NCI-H345 (cell line): ENCODE data around the gene TM4SF4.
A peak's percentile ranks its signal among the peaks of the same experiment; 100 is the strongest.

Experiments used
- DNase-seq: peaks from one replicate; lab custom pipeline; 2025; lab: John Stamatoyannopoulos, UW

Gene TM4SF4

GRCh38 chr3:149512073-149512782 is 37.7 kb downstream of the TM4SF4 start:
- peak; percentile 55 for DNase-seq

DNA sequence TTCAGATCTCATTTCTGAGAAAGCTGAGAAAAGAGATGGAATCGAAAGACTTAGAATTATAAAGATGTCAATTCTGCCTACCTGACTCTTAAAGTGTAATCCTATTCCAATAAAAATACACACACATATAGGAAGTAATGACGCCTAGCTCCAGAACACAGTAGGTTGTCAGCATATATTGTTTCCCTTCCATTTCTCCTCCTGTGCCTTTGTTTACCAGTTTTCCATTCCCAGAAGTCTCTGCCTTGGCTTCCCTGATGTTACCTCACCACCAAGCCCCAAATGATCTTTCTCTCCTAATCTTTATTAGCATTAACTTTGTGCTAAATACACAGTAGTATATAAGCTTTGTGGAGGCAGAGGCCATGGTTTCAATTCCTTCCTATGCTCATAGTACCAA is 40.0 kb downstream of the TM4SF4 start:
- no peak for DNase-seq

DNA sequence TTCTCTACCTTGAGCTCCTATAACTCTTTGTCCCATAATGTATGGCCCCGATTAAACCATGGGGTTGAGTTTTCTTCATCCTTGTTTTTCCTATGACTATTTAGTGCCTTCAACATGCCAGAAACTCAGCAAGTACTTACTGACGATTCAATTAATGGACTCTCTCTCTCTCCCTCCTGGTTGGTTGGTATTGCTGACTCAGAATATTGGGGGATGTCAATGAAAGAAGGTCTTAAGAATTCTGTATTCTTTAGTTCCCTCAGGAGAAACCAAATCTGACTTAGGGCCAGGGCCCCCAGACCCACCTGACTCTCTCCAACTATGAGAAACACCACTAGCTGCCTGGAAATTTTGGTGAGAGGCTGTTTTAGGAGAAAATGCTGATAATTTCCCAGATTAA is 40.8 kb downstream of the TM4SF4 start:
- DNase-seq = no peak

- no peak for DNase-seq
Measured at GRCh38 chr3:149516920-149517319, 42.4 kb downstream of the TM4SF4 start.

DNA sequence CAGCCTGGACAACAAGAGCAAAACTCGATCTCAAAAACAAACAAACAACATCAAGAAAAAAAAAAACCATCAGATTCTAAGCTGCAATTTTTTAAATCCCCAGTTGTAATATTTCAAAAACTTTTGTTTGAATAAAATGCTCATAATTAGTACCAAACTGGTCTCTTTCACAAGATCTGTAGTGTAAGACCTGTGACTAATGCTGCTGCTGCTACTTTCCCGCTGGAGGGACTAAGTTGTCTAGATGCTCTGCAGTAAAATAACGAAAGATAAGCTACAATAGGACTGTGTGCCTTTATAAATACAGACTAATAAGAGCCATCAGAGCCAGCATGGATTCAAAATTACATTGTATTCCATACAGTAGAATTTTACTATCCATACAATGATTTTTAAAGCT is 45.4 kb downstream of the TM4SF4 start:
- no peak for DNase-seq

GRCh38 chr3:149523512-149524299 is 49.2 kb downstream of the TM4SF4 start:
- no peak for DNase-seq

DNA sequence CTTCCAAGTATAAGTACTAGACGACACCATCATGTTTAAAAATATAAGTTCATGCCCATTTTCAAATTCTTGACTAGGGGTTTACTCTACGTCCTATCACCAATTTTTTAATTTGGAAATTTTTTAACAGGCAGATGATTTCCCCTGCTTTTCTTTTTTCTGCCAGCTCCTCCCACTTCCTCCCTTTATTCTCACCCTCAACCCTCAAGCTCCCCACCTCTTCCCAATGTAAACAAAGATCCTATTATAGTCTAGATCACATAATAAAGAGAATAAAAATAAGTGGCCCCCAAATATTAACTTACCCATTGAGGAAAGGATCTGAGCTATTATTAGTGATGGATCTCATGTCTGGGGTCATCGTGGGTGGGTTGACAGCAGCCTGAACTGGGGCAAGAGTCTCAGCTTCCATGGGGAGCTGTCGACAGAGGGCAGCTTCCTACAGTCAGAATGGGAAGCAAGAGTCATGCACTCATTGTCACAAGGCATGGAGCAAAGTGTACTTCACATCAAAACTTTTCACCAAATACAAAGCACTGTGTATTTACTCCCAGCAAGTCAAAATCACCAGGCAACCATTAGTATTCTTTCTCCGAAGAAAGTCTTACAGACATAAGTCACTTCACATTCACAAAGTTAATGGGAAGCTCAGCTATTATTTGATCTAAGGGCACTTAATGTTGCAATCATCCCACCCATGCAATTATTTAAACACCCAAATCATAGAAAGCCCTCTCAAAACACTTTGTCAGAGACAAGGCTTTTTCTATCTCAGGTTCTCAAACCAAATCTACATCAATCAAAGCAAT is 53.2 kb downstream of the TM4SF4 start:
- peak; percentile 12 for DNase-seq

DNA sequence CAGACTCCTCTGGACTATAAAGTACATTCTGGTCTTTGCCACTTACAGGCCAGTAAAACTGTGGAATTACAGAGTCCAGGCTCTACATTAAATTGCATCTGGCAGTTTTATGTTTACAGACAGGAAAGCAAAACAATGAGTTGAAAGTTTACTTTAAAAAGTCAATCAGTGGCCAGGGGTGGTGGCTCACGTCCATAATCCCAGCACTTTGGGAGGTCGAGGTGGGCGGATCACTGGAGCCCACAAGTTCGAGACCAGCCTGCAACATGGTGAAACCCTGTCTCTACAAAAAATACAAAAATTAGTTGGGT is 53.8 kb downstream of the TM4SF4 start:
- no peak for DNase-seq

- no peak for DNase-seq
Measured at GRCh38 chr3:149529099-149529498, 54.6 kb downstream of the TM4SF4 start.

DNA sequence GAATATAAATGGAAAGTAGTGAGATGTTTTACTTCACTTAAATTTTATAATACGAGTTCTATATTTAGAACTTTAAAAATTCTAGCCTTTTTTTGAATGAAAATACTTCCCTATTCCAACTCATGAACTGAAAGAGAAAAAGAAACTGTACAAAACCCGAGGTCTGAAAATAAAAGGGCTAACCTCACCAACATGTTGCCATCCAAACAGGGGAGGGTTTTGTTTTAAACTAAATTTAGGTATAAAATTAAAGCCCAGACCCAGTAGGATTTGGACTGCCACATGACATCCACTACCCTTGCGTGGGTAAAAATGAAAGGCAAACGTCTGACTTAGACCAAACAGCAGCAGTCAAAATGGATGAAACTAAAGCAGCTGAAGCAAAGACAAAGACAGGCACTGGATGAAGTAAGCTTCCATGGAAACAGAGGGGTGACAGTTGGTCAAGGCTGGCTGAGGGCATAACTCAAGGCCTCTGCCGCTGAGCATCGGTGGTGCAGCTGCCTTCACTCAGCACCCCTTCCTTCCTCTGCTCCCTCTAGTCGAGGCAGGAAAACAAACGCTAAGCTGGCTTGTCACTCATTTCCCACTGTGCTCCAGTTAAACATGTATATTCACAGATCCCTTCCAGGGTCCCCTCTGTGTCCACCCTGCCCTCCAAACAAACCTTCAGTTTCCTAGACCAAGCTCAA is 58.1 kb downstream of the TM4SF4 start:
- DNase-seq = no peak

DNA sequence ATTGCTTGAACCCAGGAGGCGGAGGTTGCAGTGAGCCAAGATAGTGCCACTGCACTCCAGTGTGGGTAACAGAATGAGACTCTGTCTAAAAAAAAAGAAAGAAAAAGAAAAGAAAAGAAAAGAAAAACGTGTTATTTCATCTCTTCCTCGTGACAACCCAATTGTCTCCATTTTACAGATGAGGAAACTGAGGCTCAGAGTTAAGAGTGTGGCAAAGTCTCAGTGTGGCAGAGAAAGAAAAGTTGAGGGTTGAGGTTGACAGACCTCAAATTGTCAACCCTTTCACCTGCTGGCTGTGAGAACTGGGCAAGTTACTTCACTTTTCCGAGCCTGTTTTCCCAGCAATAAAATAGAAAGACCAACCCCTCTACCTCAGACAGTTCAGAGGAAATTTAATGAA is 59.6 kb downstream of the TM4SF4 start:
- no peak for DNase-seq

DNA sequence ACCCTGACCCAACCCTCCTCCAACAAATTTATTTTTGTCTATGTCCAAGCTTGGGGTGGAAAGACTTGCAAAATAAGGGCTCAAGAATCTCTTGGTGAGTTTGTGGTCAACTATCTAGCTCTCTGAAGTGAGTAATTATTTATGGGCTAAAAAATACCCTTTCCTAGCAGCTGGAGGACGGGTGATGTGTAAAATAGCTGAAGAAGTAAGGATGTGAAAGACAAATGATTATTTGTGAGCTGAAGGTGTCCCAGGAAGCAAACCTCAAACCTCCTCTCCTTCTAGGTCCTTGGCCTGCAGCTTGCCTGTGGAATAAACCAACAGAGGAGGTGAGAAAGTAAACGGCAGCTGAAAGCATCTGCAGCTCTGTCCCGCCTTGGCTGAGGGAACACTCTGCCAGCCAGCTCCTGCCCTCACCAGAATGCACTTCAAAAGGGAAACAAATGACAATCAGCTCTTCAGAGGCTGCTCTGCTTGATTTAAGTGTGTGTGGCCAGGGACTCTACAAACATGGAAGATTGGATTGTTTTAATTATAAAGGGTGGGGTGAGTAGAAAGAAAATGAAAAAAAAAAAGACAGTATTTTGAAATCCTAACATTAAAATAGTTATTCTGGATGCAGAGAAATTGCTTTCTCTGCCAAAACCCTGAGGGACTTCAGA is 60.3 kb downstream of the TM4SF4 start:
- DNase-seq = peak; percentile 88

DNA sequence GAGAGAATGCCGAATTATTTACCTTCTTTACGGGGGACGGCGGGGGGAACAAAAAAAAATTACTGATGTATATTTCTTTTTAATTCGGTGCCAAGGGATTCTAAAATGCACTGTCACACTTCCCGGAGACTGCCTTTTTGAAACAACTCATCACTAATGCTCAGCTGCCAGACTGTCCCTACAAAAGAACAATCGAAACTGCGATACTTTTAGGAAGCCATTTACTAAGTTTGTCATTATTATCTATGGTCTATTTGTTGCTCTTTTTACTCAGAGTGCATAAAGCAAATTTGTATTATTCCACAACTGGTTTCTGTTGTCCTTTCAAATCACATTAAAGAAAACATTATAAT is 60.8 kb downstream of the TM4SF4 start:
- DNase-seq = peak; percentile 73

DNA sequence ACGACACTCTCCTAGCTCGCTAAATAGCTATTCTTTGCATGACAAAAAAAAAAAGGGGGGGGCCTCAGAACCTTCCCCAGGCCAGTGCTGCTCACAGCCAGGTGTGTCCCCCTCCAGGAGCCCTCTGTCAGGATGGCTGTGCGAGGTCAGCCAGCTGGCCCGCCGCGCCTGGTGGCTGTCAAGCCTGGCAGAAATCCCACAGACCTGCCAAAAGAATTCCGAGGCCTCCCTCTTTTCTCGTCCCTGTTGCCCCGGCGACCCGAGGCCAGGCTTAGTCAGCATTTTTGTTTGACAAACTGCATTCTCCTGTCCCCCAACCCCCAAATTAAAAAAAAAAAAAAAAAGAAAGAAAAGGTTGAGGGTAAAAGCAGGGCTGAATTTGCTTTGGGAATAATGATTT is 61.9 kb downstream of the TM4SF4 start:
- DNase-seq = no peak

GRCh38 chr3:149538371-149538770 is 63.9 kb downstream of the TM4SF4 start:
- no peak for DNase-seq

DNA sequence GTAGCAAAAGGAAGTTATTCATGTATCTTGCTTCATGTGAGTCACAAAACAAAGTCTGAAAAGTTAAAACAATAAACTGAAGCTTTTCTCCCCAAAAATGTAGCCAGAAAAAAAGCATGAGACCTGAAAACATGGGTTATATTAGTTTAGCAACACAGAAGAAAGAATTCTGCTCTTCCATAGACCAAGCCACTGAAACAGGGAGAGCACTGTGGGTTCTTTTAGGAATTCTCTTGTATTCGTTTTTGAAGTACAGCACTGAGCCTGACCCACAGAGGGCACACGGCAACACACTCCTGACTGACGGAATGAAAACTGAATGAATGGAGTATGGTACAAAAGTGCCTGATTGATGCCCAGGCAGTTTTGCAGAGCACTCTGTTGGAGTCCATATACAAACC is 66.6 kb downstream of the TM4SF4 start:
- no peak for DNase-seq

GRCh38 chr3:149542375-149543312 is 68.1 kb downstream of the TM4SF4 start:
- no peak for DNase-seq

DNA sequence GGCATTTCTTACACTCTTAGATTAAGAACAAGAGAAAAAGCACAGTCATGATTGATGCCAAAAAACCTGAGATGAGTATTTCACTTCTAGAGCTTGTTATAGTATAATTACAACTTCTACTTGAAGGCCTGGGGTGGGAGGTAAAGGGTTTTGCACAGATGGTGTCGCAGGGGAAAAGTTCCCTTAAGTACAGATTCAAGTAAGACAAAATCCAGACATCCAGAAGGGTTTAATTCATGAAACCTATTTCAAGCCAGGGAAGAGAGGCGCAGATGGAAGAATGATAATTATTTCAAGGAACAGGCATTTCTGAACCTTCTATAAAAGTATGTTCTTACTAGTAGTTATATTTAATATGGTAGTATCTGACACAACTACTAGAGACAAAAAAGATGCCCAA is 70.6 kb downstream of the TM4SF4 start:
- DNase-seq = no peak

GRCh38 chr3:149547413-149547812 is 72.9 kb downstream of the TM4SF4 start:
- DNase-seq = no peak

DNA sequence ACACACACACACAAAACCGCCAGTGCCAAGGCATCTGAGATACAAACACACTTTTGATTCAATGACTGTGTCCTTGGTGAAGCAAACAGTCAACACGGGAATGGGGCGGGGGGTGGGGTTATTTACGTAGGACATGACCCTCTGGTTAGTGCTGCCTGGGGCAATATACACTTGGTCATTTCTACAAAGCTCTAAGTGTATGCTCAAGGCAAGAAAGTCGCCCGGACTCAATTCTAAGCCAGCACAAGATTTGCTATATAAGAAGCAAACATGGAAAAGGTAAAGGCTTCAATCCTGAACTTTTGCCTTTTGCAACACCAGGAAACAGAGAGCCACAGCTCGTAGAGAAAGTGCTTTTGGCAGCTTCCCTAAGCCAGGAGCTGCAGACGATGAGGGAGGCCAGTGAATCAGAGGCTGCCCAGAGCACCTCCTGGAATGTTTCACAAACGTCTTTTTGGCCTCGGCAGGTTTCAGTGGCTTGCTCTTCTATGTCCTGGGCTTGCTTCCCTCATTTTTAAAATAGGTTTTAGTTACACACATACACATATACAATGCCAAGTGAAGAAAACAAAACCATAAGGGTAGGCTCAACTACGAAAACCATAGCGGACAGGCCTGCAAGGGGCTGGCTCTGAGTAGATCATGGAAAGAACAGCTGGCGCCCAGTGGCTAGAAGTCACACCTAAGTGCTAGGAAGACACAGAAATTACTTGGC is 73.6 kb downstream of the TM4SF4 start:
- DNase-seq = no peak
